H1 (cell line): ENCODE measurements around the gene AGBL1. TPM values are rescaled to one million over a fixed set of nuclear protein-coding genes. Genes with fewer than 3 reads are reported as not detected.

ENCODE experiments used
- CTCF ChIA-PET: fragments of 300-600 bp; sonication (Branson Sonifier 250); formaldehyde crosslinking; loops from one replicate; lab custom pipeline; 2021; ENCODE audit not compliant: partially characterized antibody; lab: Charles Lee
- POLR2A ChIA-PET: fragments of 300-600 bp; sonication (Branson Sonifier 250); formaldehyde crosslinking; loops from one replicate; lab custom pipeline; 2021; ENCODE audit warnings: inconsistent platforms; ENCODE audit not compliant: partially characterized antibody; lab: Charles Lee
- DNase-seq, 2 experiments: peaks; one replicate each; pipeline versions ENCODE4 v3.0.0 to v3.0.0-alpha.2; 2010 to 2022; ENCODE audit warnings: low spot score in 2 of 2, low read depth in 1 of 2, mixed read lengths in 1 of 2
- FAIRE-seq: peaks from 2 replicates; lab custom pipeline; 2011; peaks lifted over from hg19 to GRCh38; lab: Jason Lieb, UNC
- H2AFZ ChIP-seq: 2 replicates; pipeline ENCODE4 v1.8.1; 2012; ENCODE audit warnings: low read length, inconsistent platforms
- H2AK5ac ChIP-seq: 2 replicates; pipeline ENCODE4 v1.6.1; 2013; ENCODE audit warnings: low read depth, low read length
- H2BK120ac ChIP-seq: replicated peaks from 2 replicates; pipeline ENCODE3; 2013; ENCODE audit warnings: low read depth, low read length, inconsistent platforms
- H2BK12ac ChIP-seq: 2 replicates; pipeline ENCODE4 v1.6.1; 2013; ENCODE audit warnings: low read depth, low read length
- H2BK15ac ChIP-seq: 2 replicates; pipeline ENCODE4 v1.6.1; 2013; ENCODE audit warnings: low read length
- H2BK20ac ChIP-seq: 2 replicates; pipeline ENCODE4 v1.6.1; 2013; ENCODE audit warnings: low read length
- H2BK5ac ChIP-seq: 2 replicates; pipeline ENCODE4 v1.6.1; 2013; ENCODE audit warnings: low read depth, low read length
- H3K14ac ChIP-seq: 2 replicates; pipeline ENCODE4 v1.6.1; 2013; ENCODE audit warnings: inconsistent platforms; ENCODE audit not compliant: insufficient read length
- H3K18ac ChIP-seq: 2 replicates; pipeline ENCODE4 v1.6.1; 2013; ENCODE audit warnings: low read length; ENCODE audit errors: extremely low read depth
- H3K23ac ChIP-seq: 2 replicates; pipeline ENCODE4 v1.6.1; 2013; ENCODE audit warnings: inconsistent platforms; ENCODE audit not compliant: insufficient read length
- H3K23me2 ChIP-seq: 2 replicates; pipeline ENCODE4 v1.6.1; 2013; ENCODE audit warnings: low read depth, low read length
- H3K27ac ChIP-seq: 2 replicates; pipeline ENCODE4 v1.6.1; 2011; ENCODE audit warnings: low read depth, low read length, inconsistent platforms
- H3K27me3 ChIP-seq, 4 experiments: replicated peaks in 1 of 4; 1 replicate in 1 of 4; 2 replicates in 3 of 4; pipeline versions ENCODE4 v1.6.1 to v1.8.1; 2011 to 2013; ENCODE audit warnings: low read length in 3 of 4, mild to moderate bottlenecking in 3 of 4, inconsistent platforms in 2 of 4, mixed read lengths in 2 of 4, moderate library complexity in 1 of 4; ENCODE audit not compliant: control insufficient read depth in 3 of 4, insufficient read depth in 3 of 4; ENCODE audit errors: extremely low read depth in 1 of 4
- H3K36me3 ChIP-seq, 4 experiments: 2 replicates each; pipeline versions ENCODE4 v1.6.1 to v1.8.1; 2011 to 2013; ENCODE audit warnings: mild to moderate bottlenecking in 4 of 4, low read length in 3 of 4, moderate library complexity in 2 of 4, control low read depth in 1 of 4, inconsistent platforms in 1 of 4; ENCODE audit not compliant: insufficient read depth in 4 of 4, control insufficient read depth in 2 of 4
- H3K4ac ChIP-seq: replicated peaks from 2 replicates; pipeline ENCODE3; 2013; ENCODE audit warnings: low read length, low read depth, mixed read lengths, inconsistent platforms; ENCODE audit not compliant: insufficient read length
- H3K4me1 ChIP-seq, 4 experiments: replicated peaks in 1 of 4; 1 replicate in 1 of 4; 2 replicates in 3 of 4; pipeline versions ENCODE4 v1.6.1 to v1.8.1; 2011 to 2013; ENCODE audit warnings: low read length in 3 of 4, inconsistent platforms in 2 of 4, mixed read lengths in 1 of 4; ENCODE audit not compliant: insufficient read depth in 4 of 4, control insufficient read depth in 3 of 4
- H3K4me2 ChIP-seq, 2 experiments: 2 replicates each; pipeline versions ENCODE4 v1.6.1 to v1.8.1; 2011 to 2013; ENCODE audit warnings: low read depth in 2 of 2, low read length in 2 of 2, control low read depth in 1 of 2, inconsistent platforms in 1 of 2, mild to moderate bottlenecking in 1 of 2; ENCODE audit not compliant: insufficient read depth in 1 of 2
- H3K4me3 ChIP-seq, 4 experiments: fragments of 200-600, 300-600 bp in 1 of 4; sonication (generic), shearing (Covaris generic), sonication (Bioruptor Twin) in 1 of 4; 2 replicates each; pipeline versions ENCODE4 v1.5.1 to v1.8.1; 2011 to 2016; ENCODE audit warnings: low read length in 4 of 4, low read depth in 3 of 4, control low read depth in 2 of 4, inconsistent platforms in 2 of 4, mild to moderate bottlenecking in 2 of 4, mixed read lengths in 1 of 4, moderate library complexity in 1 of 4; ENCODE audit not compliant: insufficient read depth in 2 of 4; ENCODE audit errors: extremely low read depth in 1 of 4
- H3K56ac ChIP-seq: replicated peaks from 2 replicates; pipeline ENCODE3; 2013; ENCODE audit warnings: low read depth, mild to moderate bottlenecking, mixed read lengths, low read length, inconsistent platforms; ENCODE audit not compliant: insufficient read length
- H3K79me1 ChIP-seq: 2 replicates; pipeline ENCODE4 v1.6.1; 2013; ENCODE audit warnings: low read depth, low read length, control low read depth
- H3K79me2 ChIP-seq, 2 experiments: 2 replicates each; pipeline versions ENCODE4 v1.6.1 to v1.8.1; 2012 to 2013; ENCODE audit warnings: low read length in 2 of 2, mild to moderate bottlenecking in 2 of 2, inconsistent platforms in 1 of 2; ENCODE audit not compliant: insufficient read depth in 2 of 2, control insufficient read depth in 1 of 2
- H3K9ac ChIP-seq, 4 experiments: replicated peaks in 1 of 4; 1 replicate in 1 of 4; 2 replicates in 3 of 4; pipeline versions ENCODE4 v1.6.1 to v1.8.1; 2011 to 2013; ENCODE audit warnings: low read depth in 3 of 4, low read length in 3 of 4, control low read depth in 2 of 4, mild to moderate bottlenecking in 2 of 4, moderate library complexity in 2 of 4, inconsistent platforms in 1 of 4; ENCODE audit errors: extremely low read depth in 1 of 4
- H3K9me3 ChIP-seq, 2 experiments: 2 replicates each; pipeline versions ENCODE4 v1.6.1 to v1.8.1; 2012 to 2013; ENCODE audit warnings: mild to moderate bottlenecking in 2 of 2, moderate library complexity in 2 of 2, control low read depth in 1 of 2, inconsistent platforms in 1 of 2, low read depth in 1 of 2, low read length in 1 of 2, mixed read lengths in 1 of 2; ENCODE audit not compliant: insufficient read depth in 2 of 2
- H4K20me1 ChIP-seq, 2 experiments: replicated peaks in 1 of 2; 2 replicates each; pipeline versions ENCODE3 to v1.8.1; 2011 to 2013; ENCODE audit warnings: inconsistent platforms in 2 of 2, low read length in 2 of 2, mild to moderate bottlenecking in 1 of 2; ENCODE audit not compliant: insufficient read depth in 2 of 2, control insufficient read depth in 1 of 2
- H4K5ac ChIP-seq: 2 replicates; pipeline ENCODE4 v1.6.1; 2013; ENCODE audit warnings: low read length, low read depth, mixed read lengths, inconsistent platforms; ENCODE audit not compliant: insufficient read length
- H4K8ac ChIP-seq: 2 replicates; pipeline ENCODE4 v1.8.0; 2013; ENCODE audit warnings: mild to moderate bottlenecking, moderate library complexity, low read length, inconsistent platforms; ENCODE audit not compliant: insufficient read depth; ENCODE audit errors: extremely low read depth
- H4K91ac ChIP-seq: replicated peaks from 2 replicates; pipeline ENCODE3; 2013; ENCODE audit warnings: low read length, mixed read lengths, inconsistent platforms; ENCODE audit not compliant: insufficient read length
- BACH1 ChIP-seq: IDR thresholded peaks from 2 replicates; pipeline ENCODE4 v1.6.1; 2012; ENCODE audit warnings: low read length, improper control_type of control experiment
- BCL11A ChIP-seq, 2 experiments: IDR thresholded peaks; one replicate each; pipeline ENCODE4 v1.6.1; 2011; ENCODE audit warnings: low read depth in 2 of 2, low read length in 2 of 2, mild to moderate bottlenecking in 2 of 2
- MAFK ChIP-seq: IDR thresholded peaks from 2 replicates; pipeline ENCODE4 v1.6.1; 2012; ENCODE audit warnings: low read depth, mild to moderate bottlenecking, improper control_type of control experiment, low read length
- NRF1 ChIP-seq: IDR thresholded peaks from 2 replicates; pipeline ENCODE4 v1.6.1; 2011; ENCODE audit warnings: mild to moderate bottlenecking, low read depth, low read length, improper control_type of control experiment
- RAD21 ChIP-seq, 2 experiments: IDR thresholded peaks in 1 of 2; conservative IDR thresholded peaks in 1 of 2; 2 replicates each; pipeline ENCODE4 v1.6.1; 2011; ENCODE audit warnings: low read depth in 2 of 2, low read length in 2 of 2, improper control_type of control experiment in 1 of 2, inconsistent platforms in 1 of 2, mild to moderate bottlenecking in 1 of 2, moderate library complexity in 1 of 2
- SAP30 ChIP-seq: fragments of 300-600 bp; sonication (generic); IDR thresholded peaks from 2 replicates; pipeline ENCODE4 v1.7.1; 2012; ENCODE audit warnings: low read length, moderate library complexity, mild to moderate bottlenecking, inconsistent platforms; ENCODE audit not compliant: insufficient read depth, insufficient replicate concordance
- SIN3A ChIP-seq, 2 experiments: IDR thresholded peaks in 1 of 2; conservative IDR thresholded peaks in 1 of 2; 2 replicates each; pipeline ENCODE4 v1.6.1; 2011 to 2012; ENCODE audit warnings: low read length in 2 of 2, improper control_type of control experiment in 1 of 2, low read depth in 1 of 2, mild to moderate bottlenecking in 1 of 2
- SIX5 ChIP-seq: IDR thresholded peaks from 2 replicates; pipeline ENCODE4 v1.6.1; 2011; ENCODE audit warnings: mild to moderate bottlenecking, low read depth, low read length
- SP4 ChIP-seq: IDR thresholded peaks from 2 replicates; pipeline ENCODE4 v1.6.1; 2012; ENCODE audit warnings: low read length, inconsistent platforms
- WGBS, 2 experiments: shearing (Covaris generic) in 1 of 2; methylation state at CpG; one replicate each; pipeline versions ENCODE4 v1.1.6 to v1.1.7; 2013 to 2015; ENCODE audit warnings: low lambda C conversion rate in 2 of 2, mixed read lengths in 2 of 2, inconsistent platforms in 1 of 2, low coverage in 1 of 2, missing lambda C conversion rate in 1 of 2; ENCODE audit not compliant: insufficient replicate concordance in 2 of 2, insufficient coverage in 1 of 2, insufficient read length in 1 of 2; ENCODE audit errors: extremely low coverage in 1 of 2, missing lambda C conversion rate in 1 of 2; 5-methylcytosine and 5-hydroxymethylcytosine counted together
- polyA plus RNA-seq, 7 experiments: library from polyadenylated mRNA; depleted of rRNA in 3 of 7; stranded (reverse) in 5 of 7; unstranded in 2 of 7; fragments of >200 nt in 5 of 7; fragments of 200-250 nt in 2 of 7; gene quantifications; 1 replicate in 5 of 7; 2 replicates in 1 of 7; 4 replicates in 1 of 7; pipeline versions ENCODE4 v1.2.1 to v1.2.3, GENCODE V29; 2011 to 2013; ENCODE audit warnings: missing spikeins in 2 of 7, mixed read lengths in 2 of 7
- total RNA-seq: library from RNA; stranded (reverse); fragmentation: NEBNext Ultra II Directional; extraction: Animal tissue kit (Norgen Biotek cat#: 25700); gene quantifications from 2 replicates; pipeline ENCODE4 v1.2.1, GENCODE V29; 2021
- TF ChIP-seq, protein P1 (sequence below), 3 experiments: IDR thresholded peaks; 1 replicate in 2 of 3; 2 replicates in 1 of 3; pipeline versions ENCODE4 v1.5.1 to v1.6.1; 2011; ENCODE audit warnings: low read length in 3 of 3, mild to moderate bottlenecking in 3 of 3, inconsistent platforms in 2 of 3, low read depth in 1 of 3, moderate library complexity in 1 of 3; ENCODE audit not compliant: insufficient read depth in 1 of 3; ENCODE audit errors: control extremely low read depth in 1 of 3

AGBL1 gene
- total and polyA plus RNA-seq, 2 of the 8 experiments (the other 6 are each of a cell fraction or from before 2014, with no cell fraction given): not detected

DNA sequence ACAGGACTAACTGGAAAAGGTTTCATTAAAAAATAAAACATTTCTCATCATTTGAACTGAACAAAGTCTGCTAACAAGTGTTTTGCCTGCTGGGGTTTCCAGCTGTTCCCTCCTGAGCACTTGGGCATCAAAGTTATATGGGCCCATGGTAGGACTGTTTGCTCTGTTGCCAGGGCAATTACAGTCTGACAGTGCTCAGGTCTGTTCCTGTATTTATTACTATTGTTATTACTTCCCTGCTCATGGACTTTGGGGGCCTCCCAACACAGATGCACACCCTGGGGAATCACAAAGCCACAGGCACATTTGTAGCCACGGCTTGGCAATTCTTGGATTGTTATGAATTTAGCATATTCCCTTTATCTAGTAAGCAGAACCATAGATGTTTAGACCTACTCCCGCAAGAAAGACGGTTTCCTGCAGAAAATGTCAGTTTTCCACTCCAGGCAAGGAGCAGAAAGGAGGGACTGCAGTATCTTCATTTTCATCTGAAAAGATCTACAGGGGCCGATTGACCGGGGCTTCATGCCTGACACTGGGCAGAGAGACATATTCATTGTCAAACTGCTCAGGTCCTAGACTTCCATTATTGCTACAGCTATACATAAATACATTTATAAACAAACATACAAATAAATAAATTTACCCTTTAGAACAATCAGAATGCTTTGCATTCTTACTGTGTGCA lies 580.2 kb downstream of the AGBL1 start:
- ChIA-PET POLR2A (no interaction called here), CTCF (interaction anchor here (1.3 kb wide), 1 partner anchor 96 kb away, joined by 4 read pairs; no protein-coding TSS in a partner anchor)
- Histone ChIP-seq H2AK5ac (no peak overlapping the region), H2BK20ac (no peak overlapping the region), H3K18ac (no peak overlapping the region), H3K4me2 (no peak overlapping the region), H4K91ac (no peak overlapping the region), H3K4me3 (no peak overlapping the region; a peak in 1 of 8 replicates), H4K5ac (no peak overlapping the region), H2BK5ac (no peak overlapping the region), H3K36me3 (no peaks in the 10 kb centered on the region), H2AFZ (no peak overlapping the region), H3K23ac (no peak overlapping the region), H3K56ac (no peak overlapping the region), H4K8ac (no peak overlapping the region), H3K27me3 (no peaks in the 10 kb centered on the region), H3K4ac (no peak overlapping the region), H3K23me2 (no peaks in the 10 kb centered on the region), H3K27ac (no peak overlapping the region), H3K79me1 (no peaks in the 10 kb centered on the region), H4K20me1 (no peaks in the 10 kb centered on the region), H3K9ac (no peak overlapping the region), H2BK120ac (no peak overlapping the region), H3K14ac (no peak overlapping the region), H2BK12ac (no peak overlapping the region), H2BK15ac (no peak overlapping the region), H3K9me3 (no peaks in the 10 kb centered on the region), H3K4me1 (peaks cover 0 to 7% (median 1%) of the 10 kb centered on the region in 4 experiments; a peak in 3 of 7 replicates), H3K79me2 (no peaks in the 10 kb centered on the region)
- WGBS, 2 experiments: 64% methylated on average over 5 of the region's 5 CpGs; no CpG with 5 or more reads in 1 of the 2 experiments
- DNase-seq (no peak), FAIRE-seq (no peak)
- TF ChIP-seq SIX5 (no peak), SIN3A (conservative IDR thresholded peaks at IDR 0.05 in 1 of 2, IDR thresholded peaks at IDR 0.05 in 1 of 2; ENCODE audit: low read depth in 1 of 2, low read length in 2 of 2) (no peak), NRF1 (no peak), BCL11A (IDR thresholded peaks at IDR 0.05; ENCODE audit: low read depth in 2 of 2, low read length in 2 of 2) (no peak), SP4 (no peak), SAP30 (no peak), RAD21 (IDR thresholded peaks at IDR 0.05 in 1 of 2, conservative IDR thresholded peaks at IDR 0.05 in 1 of 2; ENCODE audit: low read depth in 2 of 2, low read length in 2 of 2) (no peak), MAFK (no peak), BACH1 (no peak)
- TF ChIP-seq, protein P1, sequence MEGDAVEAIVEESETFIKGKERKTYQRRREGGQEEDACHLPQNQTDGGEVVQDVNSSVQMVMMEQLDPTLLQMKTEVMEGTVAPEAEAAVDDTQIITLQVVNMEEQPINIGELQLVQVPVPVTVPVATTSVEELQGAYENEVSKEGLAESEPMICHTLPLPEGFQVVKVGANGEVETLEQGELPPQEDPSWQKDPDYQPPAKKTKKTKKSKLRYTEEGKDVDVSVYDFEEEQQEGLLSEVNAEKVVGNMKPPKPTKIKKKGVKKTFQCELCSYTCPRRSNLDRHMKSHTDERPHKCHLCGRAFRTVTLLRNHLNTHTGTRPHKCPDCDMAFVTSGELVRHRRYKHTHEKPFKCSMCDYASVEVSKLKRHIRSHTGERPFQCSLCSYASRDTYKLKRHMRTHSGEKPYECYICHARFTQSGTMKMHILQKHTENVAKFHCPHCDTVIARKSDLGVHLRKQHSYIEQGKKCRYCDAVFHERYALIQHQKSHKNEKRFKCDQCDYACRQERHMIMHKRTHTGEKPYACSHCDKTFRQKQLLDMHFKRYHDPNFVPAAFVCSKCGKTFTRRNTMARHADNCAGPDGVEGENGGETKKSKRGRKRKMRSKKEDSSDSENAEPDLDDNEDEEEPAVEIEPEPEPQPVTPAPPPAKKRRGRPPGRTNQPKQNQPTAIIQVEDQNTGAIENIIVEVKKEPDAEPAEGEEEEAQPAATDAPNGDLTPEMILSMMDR (IDR thresholded peaks at IDR 0.05; ENCODE audit: control extremely low read depth in 1 of 3, insufficient read depth in 1 of 3, low read depth in 1 of 3, low read length in 3 of 3): no peak
